ENCODE results near the gene MPP3.

MPP3 gene

GRCh38 chr17:43753493-43754129 is 79.3 kb downstream of the MPP3 start:
- H3K4me1 ChIP-seq: peaks cover 42 to 57% (median 49%) of the 10 kb centered on the region in 10 experiments
- peaks cover 0 to 45% (median 8%) of the 10 kb centered on the region in 11 experiments; a peak in 9 of 22 replicates for H4K20me1 ChIP-seq
- H3K27ac ChIP-seq: no peak overlapping the region
- peaks cover 48 to 74% (median 61%) of the 10 kb centered on the region in 11 experiments for H3K27me3 ChIP-seq
- TF ChIP-seq Cebpa-rat (IDR thresholded peaks at IDR 0.05): no peak
- no peaks in the 10 kb centered on the region for H3K36me3 ChIP-seq
- no peak overlapping the region for H3K4me3 ChIP-seq
- no peaks in the 10 kb centered on the region for H3K9me3 ChIP-seq (replicated peaks in 1 of 11)
- no peak overlapping the region for H3K9ac ChIP-seq
- H3K4me2 ChIP-seq: peak overlapping the region; percentile 20 to 95 (median 84); a peak in 21 of 22 replicates
